D721Med (cell line): ENCODE data around the gene EDAR.

Experiments used
- DNase-seq: peaks from one replicate; pipeline ENCODE4 v3.0.0; 2011; ENCODE audit warnings: low spot score; ENCODE audit not compliant: insufficient read length
- FAIRE-seq: peaks from 2 replicates; lab custom pipeline; 2011; peaks lifted over from hg19 to GRCh38; lab: Jason Lieb, UNC
- TF ChIP-seq, protein P1 (sequence below): IDR thresholded peaks from 2 replicates; pipeline ENCODE4 v1.5.1; 2012; ENCODE audit warnings: mild to moderate bottlenecking, control low read depth; ENCODE audit not compliant: insufficient read depth; ENCODE audit errors: missing control alignments

The EDAR gene

DNA sequence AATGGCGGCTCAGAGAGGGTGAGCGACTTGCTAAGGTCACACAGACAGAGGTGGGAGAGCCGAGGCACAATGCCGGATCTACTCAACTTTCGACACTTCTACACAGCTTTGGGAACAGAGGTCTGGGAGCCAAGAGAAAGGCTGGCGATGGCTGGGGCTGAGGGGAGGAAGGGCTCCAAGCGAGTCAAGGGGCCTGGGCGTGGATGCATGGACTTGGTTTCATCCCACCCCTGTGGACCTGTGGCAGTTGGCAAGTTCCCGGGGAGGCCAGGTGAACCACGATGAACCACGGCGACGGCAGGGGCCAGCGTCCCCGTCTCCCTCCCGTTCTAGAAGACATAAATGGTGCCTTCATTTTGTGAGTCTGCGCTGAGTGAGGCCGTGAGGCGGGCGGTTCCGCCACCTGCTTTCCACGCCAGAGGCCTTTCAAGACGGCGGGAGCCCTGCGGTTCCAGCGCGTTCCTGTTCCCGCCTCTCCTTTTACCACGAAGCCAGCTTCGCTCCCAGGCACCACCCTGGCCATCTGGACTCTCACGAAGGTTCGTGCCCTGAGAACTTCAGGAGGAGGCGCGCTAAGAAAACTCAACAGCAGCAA, 46.7 kb downstream of the EDAR start:
- no peak for FAIRE-seq
- TF ChIP-seq, protein P1, sequence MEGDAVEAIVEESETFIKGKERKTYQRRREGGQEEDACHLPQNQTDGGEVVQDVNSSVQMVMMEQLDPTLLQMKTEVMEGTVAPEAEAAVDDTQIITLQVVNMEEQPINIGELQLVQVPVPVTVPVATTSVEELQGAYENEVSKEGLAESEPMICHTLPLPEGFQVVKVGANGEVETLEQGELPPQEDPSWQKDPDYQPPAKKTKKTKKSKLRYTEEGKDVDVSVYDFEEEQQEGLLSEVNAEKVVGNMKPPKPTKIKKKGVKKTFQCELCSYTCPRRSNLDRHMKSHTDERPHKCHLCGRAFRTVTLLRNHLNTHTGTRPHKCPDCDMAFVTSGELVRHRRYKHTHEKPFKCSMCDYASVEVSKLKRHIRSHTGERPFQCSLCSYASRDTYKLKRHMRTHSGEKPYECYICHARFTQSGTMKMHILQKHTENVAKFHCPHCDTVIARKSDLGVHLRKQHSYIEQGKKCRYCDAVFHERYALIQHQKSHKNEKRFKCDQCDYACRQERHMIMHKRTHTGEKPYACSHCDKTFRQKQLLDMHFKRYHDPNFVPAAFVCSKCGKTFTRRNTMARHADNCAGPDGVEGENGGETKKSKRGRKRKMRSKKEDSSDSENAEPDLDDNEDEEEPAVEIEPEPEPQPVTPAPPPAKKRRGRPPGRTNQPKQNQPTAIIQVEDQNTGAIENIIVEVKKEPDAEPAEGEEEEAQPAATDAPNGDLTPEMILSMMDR = no peak
- DNase-seq = no peak

DNA sequence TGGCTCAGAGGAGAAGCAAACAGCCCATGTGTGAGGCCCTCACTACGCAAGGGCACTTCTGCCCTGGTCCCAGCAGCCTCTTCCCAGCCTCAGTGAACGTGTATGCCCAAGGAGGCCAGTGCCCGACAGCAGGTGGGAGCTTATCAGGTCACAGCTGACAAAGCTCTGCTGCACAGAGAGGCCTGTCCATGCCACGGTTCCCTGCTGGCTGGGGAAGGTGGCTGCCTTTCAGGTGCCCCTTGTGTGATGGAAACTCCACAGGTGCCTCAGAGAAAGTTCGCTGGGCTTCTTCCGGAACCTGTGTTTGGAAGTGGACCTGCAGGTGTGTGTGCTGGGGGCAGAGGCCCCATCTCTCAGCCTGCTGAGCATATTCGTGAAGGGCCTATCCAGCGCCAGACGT, 47.3 kb downstream of the EDAR start:
- DNase-seq (no peak), FAIRE-seq (no peak)
- TF ChIP-seq, protein P1 = no peak

DNA sequence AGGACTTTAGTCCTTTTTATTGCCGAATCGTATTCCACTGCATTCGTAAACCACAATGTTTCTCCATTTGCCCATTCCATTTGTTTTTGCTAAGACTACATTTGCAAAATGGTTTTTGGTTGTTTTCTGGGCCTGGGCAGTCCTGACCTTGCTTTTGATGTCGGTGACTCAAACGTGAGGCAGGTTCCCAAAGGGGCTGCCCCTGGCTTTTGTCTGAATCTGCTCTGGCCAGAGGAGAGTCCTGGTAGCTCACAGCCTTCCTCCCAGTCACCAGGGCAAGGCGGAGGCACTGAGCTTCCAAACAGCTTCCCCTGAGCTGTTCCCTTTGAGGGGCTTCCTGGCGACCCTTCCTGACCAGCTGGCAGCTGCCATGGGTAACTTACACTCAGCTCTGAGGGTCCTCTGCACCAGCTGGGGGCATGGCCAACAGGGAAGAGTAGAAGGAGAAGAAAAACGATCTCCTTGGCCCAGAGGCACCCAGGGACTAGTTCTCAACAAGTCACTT, 47.8 kb downstream of the EDAR start:
- FAIRE-seq = no peak
- TF ChIP-seq, protein P1 = no peak
- no peak for DNase-seq

DNA sequence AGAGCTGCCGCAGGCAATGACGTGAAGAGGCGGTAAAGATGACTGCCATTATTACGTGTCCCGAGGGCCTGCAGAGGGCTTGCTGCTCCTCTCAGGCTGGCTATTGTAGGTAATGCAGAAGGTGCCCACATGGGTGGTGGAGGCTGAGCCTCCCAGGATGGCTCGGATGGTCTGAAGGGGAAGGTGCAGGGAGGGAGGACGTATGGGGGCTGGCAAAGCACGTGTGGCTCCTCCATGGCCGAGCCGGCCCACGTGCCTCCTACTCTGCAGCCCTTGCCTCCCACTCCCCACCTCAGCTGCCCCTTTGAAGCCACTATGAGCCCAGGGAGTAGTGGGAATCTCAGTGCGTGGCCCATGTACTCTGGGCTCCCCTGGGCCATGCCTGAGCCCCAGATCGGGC, 48.9 kb downstream of the EDAR start:
- TF ChIP-seq, protein P1 = no peak
- DNase-seq (no peak), FAIRE-seq (no peak)

DNA sequence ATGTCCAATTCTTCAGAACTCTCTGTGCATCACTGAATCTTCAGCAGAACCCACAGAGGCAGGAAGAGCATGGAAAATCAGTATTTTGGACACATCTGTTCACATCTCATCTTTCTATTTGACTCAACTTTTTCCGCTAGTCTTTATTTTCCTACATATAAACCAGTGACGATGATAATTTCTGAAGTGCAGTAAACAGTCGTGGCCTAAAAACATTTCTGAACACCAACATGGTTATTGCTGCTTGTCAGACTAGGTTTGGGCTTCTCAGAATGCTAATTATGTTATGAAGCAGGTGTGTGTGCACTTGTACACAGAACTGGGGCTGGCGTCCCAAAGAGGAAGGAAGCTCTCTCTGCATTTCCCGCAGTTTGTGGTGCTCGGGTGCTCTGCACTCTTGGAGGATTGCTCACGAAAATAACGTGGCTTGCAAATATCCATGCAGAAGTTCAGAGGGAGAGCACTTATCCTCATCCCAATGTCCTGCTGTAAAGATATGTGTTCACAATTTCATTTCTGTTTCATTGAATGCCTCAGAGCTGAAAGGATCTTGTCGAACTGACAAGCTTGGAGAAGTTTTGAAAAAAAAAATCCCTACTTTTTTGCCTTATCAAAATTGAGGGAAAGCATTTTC, 50.8 kb downstream of the EDAR start:
- DNase-seq (no peak), FAIRE-seq (no peak)
- TF ChIP-seq, protein P1 = no peak

DNA sequence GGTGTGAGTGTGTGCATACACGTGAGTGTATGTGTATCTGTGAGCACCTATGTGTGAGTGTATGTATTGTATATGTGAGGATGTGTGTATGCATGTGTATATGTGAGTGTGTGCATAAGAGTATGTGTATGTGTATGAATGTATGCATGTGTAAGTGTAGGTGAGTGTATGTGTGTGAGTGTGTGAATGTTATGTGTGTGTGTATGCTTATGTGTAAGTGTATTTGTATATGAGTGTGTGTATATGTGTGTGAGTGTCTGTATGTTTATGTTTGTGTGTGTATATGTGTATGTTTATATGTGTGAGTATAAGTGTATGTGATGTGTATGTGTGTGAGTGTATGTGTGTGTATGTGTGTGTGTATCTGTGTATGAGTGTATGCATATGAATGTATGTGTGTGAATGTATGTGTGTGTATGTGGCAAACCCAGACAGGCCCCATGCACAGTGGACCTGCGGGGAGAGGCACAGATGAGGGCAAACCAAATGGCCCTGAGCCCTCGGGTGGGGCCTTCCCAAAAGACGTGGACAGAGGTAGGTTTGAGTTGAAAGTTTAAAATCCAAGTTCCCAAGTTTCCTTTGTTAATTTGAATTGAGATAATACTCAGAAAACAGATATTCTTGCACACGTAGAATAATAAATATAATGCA, 51.5 kb downstream of the EDAR start:
- TF ChIP-seq, protein P1 = no peak
- FAIRE-seq = no peak
- no peak for DNase-seq
